Activated CD4-positive, alpha-beta T cell treated with anti-CD3 and anti-CD28 coated beads, Interleukin-2, amount 10 ng/mL, durations not matched to agents 24 days and 14 days (primary cell): ENCODE results near the gene RTN1. TPM values are rescaled to one million over a fixed set of nuclear protein-coding genes. Genes with fewer than 3 reads are reported as not detected.

Source experiments
- DNase-seq: peaks from one replicate; pipeline ENCODE4 v3.0.0; 2022
- H3K27ac Mint-ChIP-seq: one replicate; pipeline ENCODE4 v1.8.0; 2022; ENCODE audit warnings: mild to moderate bottlenecking, mixed read lengths
- H3K27me3 Mint-ChIP-seq: one replicate; pipeline ENCODE4 v1.8.0; 2022; ENCODE audit warnings: mixed read lengths
- H3K36me3 Mint-ChIP-seq: one replicate; pipeline ENCODE4 v1.8.0; 2022; ENCODE audit warnings: low read depth, mild to moderate bottlenecking, mixed read lengths
- H3K4me1 Mint-ChIP-seq: one replicate; pipeline ENCODE4 v1.8.0; 2021; ENCODE audit warnings: mixed read lengths
- H3K4me3 Mint-ChIP-seq: one replicate; pipeline ENCODE4 v1.8.0; 2022; ENCODE audit warnings: mild to moderate bottlenecking, moderate library complexity, mixed read lengths
- H3K9me3 Mint-ChIP-seq: one replicate; pipeline ENCODE4 v1.8.0; 2021; ENCODE audit warnings: mixed read lengths
- intact Hi-C: fragments of 100-400 bp; cut with micrococcal nuclease; formaldehyde crosslinking; loops from one replicate; pipeline ENCODE4 v1.15.1; 2023
- total RNA-seq: library from RNA; stranded (reverse); gene quantifications from 2 replicates; pipeline ENCODE4 v1.2.3, GENCODE V29; 2022

The RTN1 gene
- total RNA-seq, 1 donor from 2014 or later: not detected

DNA sequence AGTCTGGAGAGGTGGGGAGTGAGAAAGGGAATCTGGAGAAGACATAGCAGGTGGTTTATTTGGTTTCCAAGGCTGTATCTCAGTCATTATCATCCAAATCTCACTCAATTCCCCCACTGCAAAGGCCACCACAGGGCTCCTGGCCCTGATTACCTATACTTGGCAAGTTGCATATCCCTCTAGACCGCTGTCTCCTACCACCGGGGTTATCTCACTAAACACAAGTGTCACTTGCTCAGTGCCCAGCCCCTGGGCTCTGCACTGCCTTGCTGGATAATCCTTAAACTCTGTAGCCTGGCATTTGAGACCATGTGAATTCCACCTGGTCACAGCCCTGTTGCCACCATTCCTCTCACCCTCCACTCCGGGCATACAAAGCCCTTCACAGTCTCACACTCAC is 119.0 kb downstream of the RTN1 start:
- no peak overlapping the region for H3K4me3 Mint-ChIP-seq
- no peaks in the 10 kb centered on the region for H3K4me1 Mint-ChIP-seq
- no peak overlapping the region for H3K27ac Mint-ChIP-seq
- no peaks in the 10 kb centered on the region for H3K36me3 Mint-ChIP-seq
- intact Hi-C loops: no loop called here
- H3K9me3 Mint-ChIP-seq: no peaks in the 10 kb centered on the region
- no peak for DNase-seq
- no peaks in the 10 kb centered on the region for H3K27me3 Mint-ChIP-seq

DNA sequence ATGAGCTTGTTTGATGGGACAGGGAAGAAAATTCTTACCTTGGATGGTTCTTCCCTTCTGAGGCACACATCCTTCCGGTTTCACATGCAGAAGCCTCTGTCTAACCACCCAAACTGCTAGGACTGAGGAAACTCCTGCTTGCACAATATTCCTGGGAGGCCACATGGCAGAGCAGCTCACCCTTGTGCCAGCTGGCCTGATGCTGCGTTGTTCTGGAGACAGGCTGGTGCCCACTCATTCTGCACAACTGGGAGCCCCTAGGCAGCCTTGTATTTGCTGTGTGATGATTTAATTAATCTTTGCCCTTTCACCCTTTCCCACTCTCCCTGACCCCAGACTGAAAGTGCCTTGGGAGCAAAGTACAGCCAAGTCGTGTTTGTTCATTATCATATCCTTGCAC is 130.8 kb downstream of the RTN1 start:
- no peak overlapping the region for H3K4me3 Mint-ChIP-seq
- intact Hi-C loops: no loop called here
- peaks cover 2% of the 10 kb centered on the region for H3K27me3 Mint-ChIP-seq
- H3K36me3 Mint-ChIP-seq: no peaks in the 10 kb centered on the region
- peaks cover 4% of the 10 kb centered on the region for H3K9me3 Mint-ChIP-seq
- H3K27ac Mint-ChIP-seq: no peak overlapping the region
- DNase-seq: no peak
- H3K4me1 Mint-ChIP-seq: no peaks in the 10 kb centered on the region

DNA sequence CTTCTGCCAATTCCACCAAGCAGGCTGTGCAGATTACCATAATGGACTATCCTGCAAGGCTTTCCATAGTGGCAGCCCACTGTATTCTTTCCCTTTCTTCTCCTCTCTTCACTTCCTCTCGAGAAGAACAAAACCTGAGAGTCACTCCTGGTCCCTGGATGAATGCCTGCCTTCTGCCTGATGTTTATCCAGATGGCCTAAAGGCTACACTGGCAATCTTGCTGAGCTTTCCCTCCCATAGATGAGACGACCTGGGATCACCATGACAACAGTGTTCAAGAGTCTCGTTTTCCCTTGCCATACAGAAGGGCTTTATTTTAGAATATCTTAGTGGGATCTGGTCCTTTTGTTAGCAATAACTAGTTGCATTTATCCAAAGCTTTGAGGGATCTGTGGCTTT is 142.3 kb downstream of the RTN1 start:
- Mint-ChIP-seq H3K27ac (no peak overlapping the region), H3K27me3 (no peaks in the 10 kb centered on the region), H3K36me3 (no peaks in the 10 kb centered on the region), H3K9me3 (no peaks in the 10 kb centered on the region), H3K4me1 (no peaks in the 10 kb centered on the region), H3K4me3 (no peak overlapping the region)
- intact Hi-C loops: no loop called here
- DNase-seq: no peak

DNA sequence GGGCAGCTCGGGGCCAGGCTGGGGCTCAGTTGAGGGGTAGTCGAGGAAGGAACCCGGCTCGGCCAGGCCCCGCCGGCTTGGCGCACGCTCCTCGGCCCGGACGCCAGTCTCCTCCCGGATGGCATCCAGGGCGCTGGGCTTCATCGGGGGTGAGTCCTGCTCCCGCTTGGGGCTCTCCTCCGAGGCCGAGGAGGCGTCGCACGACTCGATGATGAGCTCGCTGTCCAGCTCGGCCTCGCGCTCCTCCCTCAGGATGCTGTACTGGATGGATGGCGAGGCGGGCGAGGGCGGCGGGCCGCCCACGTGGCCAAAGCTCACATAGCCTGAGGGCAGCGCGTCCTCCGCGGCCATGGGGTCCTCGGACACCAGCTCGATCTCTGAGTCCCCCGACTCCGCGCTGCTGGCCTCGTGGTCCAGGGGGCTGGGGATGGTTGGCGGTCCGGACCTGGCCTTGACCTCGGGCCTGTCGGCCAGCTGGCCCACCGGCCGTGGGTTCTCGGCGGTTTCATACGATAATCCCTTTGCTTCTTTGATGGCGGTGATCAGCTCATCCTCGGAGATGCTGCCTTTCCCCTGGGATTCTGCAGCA is 143.4 kb downstream of the RTN1 start:
- Mint-ChIP-seq H3K4me3 (no peak overlapping the region), H3K27me3 (no peaks in the 10 kb centered on the region), H3K4me1 (no peaks in the 10 kb centered on the region), H3K9me3 (no peaks in the 10 kb centered on the region), H3K36me3 (no peaks in the 10 kb centered on the region), H3K27ac (no peak overlapping the region)
- intact Hi-C loops: no loop called here
- no peak for DNase-seq

DNA sequence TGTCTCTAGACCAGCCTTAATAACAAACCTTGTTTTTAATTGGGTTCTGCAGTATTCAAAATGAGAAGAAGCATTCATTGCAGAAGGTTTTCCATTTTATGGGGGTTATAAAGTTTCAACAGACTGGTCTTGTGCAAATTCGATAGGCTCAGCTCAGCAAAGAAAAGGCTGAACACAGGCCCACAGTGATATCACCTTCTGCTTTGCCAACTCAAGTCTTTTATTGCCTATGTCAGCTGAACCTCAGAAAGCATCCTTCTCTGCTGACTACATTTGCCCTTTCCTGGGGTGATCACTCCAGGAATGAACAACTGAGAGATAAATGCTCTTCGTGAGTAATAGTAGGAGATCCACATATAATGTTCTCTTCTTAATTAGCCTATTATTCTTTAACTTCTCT is 159.5 kb downstream of the RTN1 start:
- Mint-ChIP-seq H3K27me3 (peaks cover 2% of the 10 kb centered on the region), H3K9me3 (no peaks in the 10 kb centered on the region), H3K4me1 (no peaks in the 10 kb centered on the region), H3K27ac (no peak overlapping the region), H3K36me3 (no peaks in the 10 kb centered on the region), H3K4me3 (no peak overlapping the region)
- DNase-seq: no peak
- intact Hi-C loops: no loop called here

DNA sequence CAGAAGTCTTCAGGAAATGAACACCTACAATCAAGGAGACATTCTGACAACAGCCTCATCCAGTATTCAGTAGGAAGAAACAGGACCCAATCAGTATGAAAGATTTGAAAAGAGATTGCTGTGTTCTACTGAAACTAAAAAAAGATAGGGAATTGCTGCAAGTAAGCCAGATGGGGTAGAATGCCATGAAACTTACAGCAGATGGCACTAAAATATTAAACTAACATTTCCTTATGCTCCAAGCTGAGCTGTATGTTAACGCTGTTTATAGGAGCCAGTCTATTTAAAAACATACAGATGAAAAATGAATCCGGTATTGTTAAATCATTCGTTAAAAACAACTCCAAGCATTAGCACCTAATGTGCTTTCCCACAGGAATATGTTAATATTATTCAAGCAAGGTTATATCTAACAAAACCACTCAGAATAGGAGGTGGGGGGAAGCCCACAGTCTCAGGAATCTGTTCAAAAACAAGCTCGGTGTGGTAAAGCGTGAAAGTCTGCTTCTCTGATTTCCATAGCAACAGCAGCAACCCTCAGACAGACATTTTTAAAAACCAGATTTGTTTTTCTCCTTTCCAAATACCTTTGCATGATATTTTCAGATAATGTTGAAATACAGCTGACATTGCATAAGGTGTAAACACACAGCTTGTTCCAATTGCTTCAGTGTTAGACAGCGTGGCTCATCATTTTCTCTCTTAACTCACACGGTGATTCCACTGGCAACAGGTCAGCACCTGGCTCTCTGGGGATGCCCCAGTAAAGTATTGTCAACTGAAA is 162.6 kb downstream of the RTN1 start:
- Mint-ChIP-seq H3K36me3 (no peaks in the 10 kb centered on the region), H3K27me3 (peaks cover 2% of the 10 kb centered on the region), H3K9me3 (no peaks in the 10 kb centered on the region), H3K27ac (no peak overlapping the region), H3K4me3 (no peak overlapping the region), H3K4me1 (no peaks in the 10 kb centered on the region)
- intact Hi-C loops: no loop called here
- DNase-seq: no peak

DNA sequence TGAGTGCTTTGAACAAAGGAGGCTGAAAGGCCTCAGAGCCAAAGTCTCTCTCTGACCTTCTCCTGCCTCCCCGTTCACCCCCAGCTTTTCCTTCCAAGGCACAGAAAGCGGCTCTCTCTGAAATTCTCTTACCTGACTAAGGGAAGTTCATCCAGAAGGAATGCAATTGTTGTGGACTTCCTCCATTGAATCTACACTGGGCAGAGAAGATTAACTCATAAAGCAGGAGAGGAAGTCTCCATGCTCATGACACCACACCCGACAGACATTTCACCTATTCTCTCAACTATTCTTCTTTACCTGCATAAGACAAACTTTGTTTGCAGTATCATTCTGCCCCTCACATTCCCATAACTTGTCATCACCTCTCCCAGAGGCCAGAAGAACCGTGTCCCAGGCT is 164.7 kb downstream of the RTN1 start:
- H3K36me3 Mint-ChIP-seq: no peaks in the 10 kb centered on the region
- no peaks in the 10 kb centered on the region for H3K9me3 Mint-ChIP-seq
- intact Hi-C loops: no loop called here
- H3K27me3 Mint-ChIP-seq: no peaks in the 10 kb centered on the region
- no peak overlapping the region for H3K27ac Mint-ChIP-seq
- no peak for DNase-seq
- no peak overlapping the region for H3K4me3 Mint-ChIP-seq
- H3K4me1 Mint-ChIP-seq: no peaks in the 10 kb centered on the region

DNA sequence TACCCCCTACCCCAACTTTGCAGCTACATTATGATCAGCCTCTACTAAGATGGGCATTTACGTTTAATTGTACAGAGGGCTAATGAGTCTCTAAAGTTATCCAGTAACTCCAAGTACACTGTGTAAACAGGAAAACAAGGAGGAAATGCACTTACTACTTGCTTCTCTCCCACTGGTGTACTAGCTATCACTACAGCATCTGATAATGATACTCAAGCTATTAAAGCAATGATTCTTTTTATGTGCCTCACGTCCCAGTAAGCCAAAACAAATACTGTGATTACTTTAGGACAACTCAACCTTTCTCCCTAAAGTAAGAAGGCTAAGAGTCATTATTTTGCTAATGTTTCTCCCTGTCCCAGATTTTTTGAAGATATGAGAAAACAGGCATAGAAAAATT is 165.3 kb downstream of the RTN1 start:
- Mint-ChIP-seq H3K4me3 (no peak overlapping the region), H3K9me3 (no peaks in the 10 kb centered on the region), H3K36me3 (no peaks in the 10 kb centered on the region), H3K27ac (no peak overlapping the region), H3K4me1 (no peaks in the 10 kb centered on the region), H3K27me3 (no peaks in the 10 kb centered on the region)
- intact Hi-C loops: no loop called here
- DNase-seq: no peak

DNA sequence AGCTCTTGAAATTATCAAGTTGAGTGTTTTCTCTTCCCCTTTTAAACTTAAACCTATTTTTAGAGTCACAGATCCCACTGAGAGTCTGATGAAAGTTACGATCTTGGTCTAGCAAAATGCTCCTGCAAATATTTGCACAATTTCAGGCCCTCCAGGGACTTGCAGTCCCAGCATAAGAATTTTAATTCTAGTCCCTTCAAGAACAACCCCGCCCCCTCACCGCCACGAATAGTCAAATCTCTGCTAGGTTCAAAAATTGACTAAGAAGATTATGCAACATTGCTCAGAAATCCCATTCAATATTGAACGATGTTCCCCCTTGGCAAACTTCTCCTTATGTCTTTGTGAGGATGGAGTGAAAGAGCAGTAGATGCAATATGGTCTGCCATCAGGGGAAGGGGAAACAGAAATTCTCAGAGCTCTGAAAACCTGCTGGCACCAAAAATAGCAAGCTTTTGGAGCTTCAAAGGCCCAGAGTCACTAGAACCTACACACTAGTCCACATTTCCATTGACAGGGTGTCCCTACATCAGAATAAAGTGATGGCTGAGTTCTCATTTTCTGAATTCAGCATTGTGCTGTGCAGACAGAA is 166.4 kb downstream of the RTN1 start:
- Mint-ChIP-seq H3K36me3 (no peaks in the 10 kb centered on the region), H3K27me3 (no peaks in the 10 kb centered on the region), H3K4me3 (no peak overlapping the region), H3K4me1 (no peaks in the 10 kb centered on the region), H3K27ac (no peak overlapping the region), H3K9me3 (no peaks in the 10 kb centered on the region)
- DNase-seq: no peak
- intact Hi-C loops: no loop called here

DNA sequence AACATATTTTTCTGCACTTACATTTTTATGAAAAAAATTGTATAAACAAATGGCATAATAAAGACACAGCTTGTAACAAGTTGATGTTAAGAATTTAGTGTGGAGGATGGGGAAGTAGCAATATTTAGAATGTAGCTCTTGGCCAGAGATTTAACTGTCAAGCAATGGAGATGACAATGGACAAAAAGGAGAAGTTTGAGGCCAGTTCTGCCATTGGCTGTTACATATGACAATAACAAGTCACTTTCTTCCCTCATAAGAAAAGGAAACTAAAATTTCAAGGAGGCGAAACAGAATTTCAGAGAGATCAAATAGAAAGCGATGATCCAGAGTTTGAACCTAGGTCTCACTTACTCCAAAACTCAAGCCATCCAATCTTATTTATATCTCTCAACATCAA is 171.1 kb downstream of the RTN1 start:
- intact Hi-C loops: no loop called here
- H3K4me1 Mint-ChIP-seq: no peaks in the 10 kb centered on the region
- no peaks in the 10 kb centered on the region for H3K9me3 Mint-ChIP-seq
- H3K36me3 Mint-ChIP-seq: no peaks in the 10 kb centered on the region
- no peak for DNase-seq
- H3K27me3 Mint-ChIP-seq: peaks cover 1% of the 10 kb centered on the region
- no peak overlapping the region for H3K4me3 Mint-ChIP-seq
- H3K27ac Mint-ChIP-seq: no peak overlapping the region

DNA sequence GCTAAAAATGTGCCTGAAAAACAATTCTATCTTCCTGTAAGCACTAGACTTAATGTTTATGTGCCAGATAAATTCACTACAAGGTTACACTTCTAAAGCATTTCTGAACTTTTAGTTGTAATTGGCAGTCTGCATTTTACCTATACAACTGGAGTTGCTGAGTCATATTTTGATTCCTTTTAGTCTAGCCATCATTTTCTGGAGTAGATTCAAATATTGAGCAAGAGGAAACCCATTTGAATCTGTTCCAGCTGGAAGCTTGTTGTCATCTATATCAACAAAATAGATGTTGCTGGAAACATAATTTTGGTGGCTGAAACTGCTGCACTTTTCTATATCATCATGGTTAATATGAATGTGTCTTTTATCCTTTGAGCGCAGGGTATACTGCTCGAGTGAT is 171.8 kb downstream of the RTN1 start:
- DNase-seq: no peak
- Mint-ChIP-seq H3K4me1 (no peaks in the 10 kb centered on the region), H3K36me3 (no peaks in the 10 kb centered on the region), H3K27ac (no peak overlapping the region), H3K9me3 (no peaks in the 10 kb centered on the region), H3K4me3 (no peak overlapping the region), H3K27me3 (peaks cover 1% of the 10 kb centered on the region)
- intact Hi-C loops: no loop called here

DNA sequence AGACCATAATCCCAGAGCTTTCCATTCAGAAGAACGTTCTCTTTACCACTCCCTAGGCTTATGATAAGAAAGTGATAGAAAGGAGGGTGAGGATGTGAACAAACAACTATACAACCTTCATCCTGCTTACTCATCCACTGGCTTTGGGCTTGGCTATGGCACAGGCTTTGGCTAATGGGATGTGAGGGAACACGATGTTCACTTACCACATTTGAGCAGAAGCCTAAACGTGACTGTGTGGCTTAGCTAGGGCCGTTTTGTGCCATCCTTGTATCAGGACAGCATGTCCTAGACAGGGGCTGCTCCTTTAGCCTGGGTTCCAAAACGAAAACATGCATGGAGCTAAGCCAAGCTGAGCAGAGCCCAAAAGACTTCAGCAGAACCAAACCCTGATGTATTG is 175.4 kb downstream of the RTN1 start:
- H3K27me3 Mint-ChIP-seq: peaks cover 9% of the 10 kb centered on the region
- H3K4me1 Mint-ChIP-seq: no peaks in the 10 kb centered on the region
- no peaks in the 10 kb centered on the region for H3K36me3 Mint-ChIP-seq
- no peak for DNase-seq
- no peaks in the 10 kb centered on the region for H3K9me3 Mint-ChIP-seq
- no peak overlapping the region for H3K27ac Mint-ChIP-seq
- H3K4me3 Mint-ChIP-seq: no peak overlapping the region
- intact Hi-C loops: no loop called here

DNA sequence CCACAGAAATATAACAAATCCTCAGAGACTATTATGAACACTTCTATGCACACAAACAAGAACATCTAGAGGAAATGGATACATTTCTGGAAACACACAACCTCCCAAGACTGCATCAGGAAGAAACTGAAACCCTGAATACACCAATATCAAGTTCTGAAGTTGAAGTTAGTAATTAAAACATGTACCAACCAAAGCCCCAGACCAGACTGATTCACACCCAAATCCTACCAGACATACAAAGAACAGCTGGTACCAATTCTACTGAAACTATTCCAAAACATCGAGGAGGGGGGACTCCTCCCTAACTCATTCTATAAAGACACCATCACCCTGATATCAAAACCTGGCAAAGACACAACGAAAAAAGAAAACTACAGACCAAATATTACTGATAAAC is 179.3 kb downstream of the RTN1 start:
- Mint-ChIP-seq H3K27ac (no peak overlapping the region), H3K36me3 (no peaks in the 10 kb centered on the region), H3K9me3 (no peaks in the 10 kb centered on the region), H3K4me1 (no peaks in the 10 kb centered on the region), H3K4me3 (no peak overlapping the region), H3K27me3 (peaks cover 9% of the 10 kb centered on the region)
- no peak for DNase-seq
- intact Hi-C loops: no loop called here

DNA sequence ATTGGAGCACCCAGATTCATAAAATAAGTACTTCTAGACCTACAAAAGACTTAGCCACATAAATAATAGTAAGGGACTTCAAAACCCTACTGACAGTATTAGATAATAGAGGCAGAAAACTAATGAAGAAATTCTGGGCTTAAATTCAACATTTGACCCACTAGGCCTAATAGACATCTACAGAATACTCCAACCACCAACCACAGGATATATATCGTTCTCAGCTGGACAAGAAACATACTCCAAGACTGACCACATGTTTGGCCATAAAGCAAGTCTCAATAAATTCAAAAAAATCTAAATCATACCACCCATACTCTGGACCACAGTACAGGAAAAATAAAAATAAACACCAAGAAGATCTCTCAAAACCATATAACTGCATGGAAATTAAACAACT is 180.2 kb downstream of the RTN1 start:
- no peak for DNase-seq
- Mint-ChIP-seq H3K27me3 (peaks cover 9% of the 10 kb centered on the region), H3K36me3 (no peaks in the 10 kb centered on the region), H3K9me3 (no peaks in the 10 kb centered on the region), H3K4me3 (no peak overlapping the region), H3K27ac (no peak overlapping the region), H3K4me1 (no peaks in the 10 kb centered on the region)
- intact Hi-C loops: no loop called here
